ENCODE measurements around the gene RAB31.
"Not testable (repeated sequence)": the region's sequence is repeated elsewhere in the genome, so short reads cannot be mapped to it uniquely, and the experiment has no call there.

The RAB31 gene
- total RNA-seq = 2.8 to 10.6 reads per million in 2 donors

GRCh38 chr18:9708057-9708433 is at the start of gene RAB31:
TSS of gene RAB31 (plus strand) at chr18:9708301. CDS start at chr18:9708406, 105 bp downstream.
- DNase-seq = peak; percentile 13

DNA sequence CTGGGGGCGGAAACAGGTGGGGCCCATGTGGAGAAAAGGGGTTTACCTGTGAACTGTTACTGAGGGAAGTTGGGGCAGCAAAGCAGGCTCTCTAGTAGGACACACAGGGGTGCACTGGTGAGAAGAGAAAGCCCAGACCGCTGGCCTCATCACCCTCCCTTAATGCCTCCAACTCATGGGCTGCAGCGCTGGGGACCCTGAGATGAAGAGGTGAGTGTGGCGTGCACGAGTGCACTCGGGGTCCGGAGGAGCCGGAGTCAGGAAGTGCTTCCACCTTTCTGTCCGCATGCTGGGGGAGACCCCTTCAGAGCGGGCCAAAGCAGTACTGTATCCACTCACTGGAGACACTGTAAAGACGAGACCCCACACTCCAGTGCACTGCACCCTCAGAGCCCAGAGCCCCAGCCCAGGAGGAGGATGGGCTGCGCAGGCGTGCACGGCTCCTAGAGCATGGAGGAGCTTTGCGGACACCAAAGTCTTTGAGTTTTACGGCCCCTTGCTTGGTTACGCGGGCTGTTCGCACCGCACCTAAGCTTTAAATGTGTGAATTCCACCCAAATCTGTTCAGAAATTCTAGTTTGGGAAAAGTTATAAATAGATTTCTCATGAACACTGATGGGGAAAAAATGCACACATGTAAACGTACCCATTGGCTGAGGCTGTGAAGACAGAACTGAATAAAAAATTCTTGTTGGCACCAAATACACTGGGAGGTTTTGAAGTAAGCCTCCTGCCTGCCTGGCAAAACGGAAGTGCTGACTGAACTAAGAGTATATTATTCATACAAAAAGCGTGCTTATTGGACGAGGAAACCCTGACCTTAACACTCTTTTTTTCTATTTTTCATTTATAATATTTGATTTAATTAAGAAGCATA is 48.4 kb upstream of the RAB31 start:
- no peak for DNase-seq

DNA sequence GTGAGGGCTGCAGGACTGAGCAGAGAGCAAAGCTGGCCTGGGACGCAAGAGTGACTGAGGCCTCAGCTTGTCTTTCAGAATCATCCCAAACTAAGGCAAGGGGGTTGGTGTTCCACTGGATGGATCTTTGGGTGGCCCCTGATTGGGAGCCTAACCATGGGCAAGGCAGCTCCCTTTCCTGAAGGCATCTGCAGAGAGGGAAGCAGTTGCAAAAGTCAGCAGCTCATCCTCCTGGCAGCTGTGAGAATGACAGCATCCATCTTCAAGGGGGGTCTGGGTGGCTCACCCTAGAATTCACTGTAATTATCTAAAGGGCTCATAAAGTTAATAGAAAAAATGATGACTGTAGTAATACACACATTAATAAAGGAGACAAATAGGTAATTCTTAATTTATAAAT is 46.5 kb upstream of the RAB31 start:
- no peak for DNase-seq

DNA sequence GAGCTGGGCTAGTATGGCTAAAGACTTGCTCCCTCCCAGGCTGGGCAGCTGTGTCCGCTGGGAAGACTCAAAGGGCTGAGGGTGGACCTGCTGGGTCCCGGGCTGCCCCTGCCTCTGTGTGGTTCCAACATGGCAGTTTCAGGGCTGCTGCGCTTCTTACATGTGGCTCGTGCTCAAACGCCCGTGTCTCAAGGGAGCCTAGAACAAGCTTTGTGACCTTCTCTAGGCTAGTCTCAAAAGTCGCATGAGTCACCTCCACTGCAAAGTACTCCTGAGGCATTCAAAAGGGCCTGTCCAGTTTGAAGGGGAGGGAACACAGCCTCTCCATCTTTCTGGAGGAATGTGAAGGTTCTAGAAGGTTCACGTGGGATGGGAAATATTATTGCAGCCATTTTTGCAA is 44.7 kb upstream of the RAB31 start:
- no peak for DNase-seq

DNA sequence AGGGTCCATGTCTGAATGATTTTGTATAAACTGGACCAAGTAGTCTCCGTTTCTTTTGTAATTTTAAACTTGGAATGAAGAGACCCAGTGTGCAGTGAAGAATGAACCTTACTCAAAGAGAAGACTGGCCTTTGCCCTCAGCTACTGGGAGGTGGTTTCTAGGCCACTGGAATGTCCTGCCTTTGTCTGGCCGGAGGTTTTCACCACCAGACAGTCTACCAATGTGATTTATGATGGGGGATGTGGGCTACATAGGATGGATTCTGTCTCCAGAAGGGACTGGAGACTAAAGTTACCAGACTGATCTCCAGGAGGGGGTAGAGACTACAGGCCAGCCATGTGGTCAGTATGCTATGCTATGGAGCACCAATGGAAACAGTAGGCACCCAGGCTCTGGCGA is 42.8 kb upstream of the RAB31 start:
- no peak for DNase-seq

GRCh38 chr18:9666548-9666947 is 41.6 kb upstream of the RAB31 start:
- DNase-seq = no peak

DNA sequence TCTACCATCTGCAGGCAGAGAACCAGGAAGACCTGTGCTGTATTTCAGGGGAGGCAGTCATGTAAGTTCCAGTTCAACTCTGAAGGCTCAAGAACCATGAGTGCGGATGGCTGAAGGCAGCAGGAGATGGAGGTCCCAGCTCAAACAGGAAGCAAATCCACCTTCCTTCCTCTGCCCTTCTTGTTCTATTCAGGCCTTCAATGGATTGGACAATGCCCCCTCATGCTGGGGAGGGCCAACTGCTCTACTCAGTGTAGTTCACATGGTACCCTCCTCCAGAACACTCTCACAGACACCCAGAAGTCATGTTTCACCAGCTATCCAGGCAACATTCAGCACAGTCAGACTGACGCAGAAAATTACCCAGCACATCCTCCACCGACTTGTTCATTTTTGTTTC is 39.1 kb upstream of the RAB31 start:
- no peak for DNase-seq

GRCh38 chr18:9671214-9671613 is 36.9 kb upstream of the RAB31 start:
- DNase-seq = no peak

GRCh38 chr18:9673296-9674251 is 34.5 kb upstream of the RAB31 start:
- no peak for DNase-seq

- not testable (repeated sequence) for DNase-seq
These were observed 29.9 kb upstream of the RAB31 start for GRCh38 chr18:9678216-9678615.

DNA sequence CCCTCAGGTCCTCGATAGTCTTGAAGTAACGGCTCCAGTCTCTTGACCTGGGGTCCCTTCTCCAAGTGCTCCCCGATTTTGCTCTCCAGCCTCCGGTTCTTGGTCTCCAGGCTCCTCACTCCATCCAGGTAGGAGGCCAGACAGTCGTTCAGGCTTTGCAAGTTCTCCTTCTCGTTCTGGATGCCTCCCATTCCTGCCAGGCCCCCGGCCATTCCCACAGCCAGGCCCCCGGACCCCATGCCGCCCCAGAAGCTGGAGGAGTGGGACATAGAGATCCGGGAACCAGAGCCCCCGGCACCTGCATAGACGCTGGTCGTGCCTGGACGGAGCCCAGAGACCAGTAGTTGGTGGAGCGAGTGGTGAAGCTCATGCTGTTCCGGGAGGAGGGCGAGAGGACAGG is 29.0 kb upstream of the RAB31 start:
- no peak for DNase-seq

GRCh38 chr18:9681217-9681616 is 26.9 kb upstream of the RAB31 start:
- DNase-seq = no peak

- DNase-seq = no peak
These were observed 25.5 kb upstream of the RAB31 start for GRCh38 chr18:9682572-9682971.

DNA sequence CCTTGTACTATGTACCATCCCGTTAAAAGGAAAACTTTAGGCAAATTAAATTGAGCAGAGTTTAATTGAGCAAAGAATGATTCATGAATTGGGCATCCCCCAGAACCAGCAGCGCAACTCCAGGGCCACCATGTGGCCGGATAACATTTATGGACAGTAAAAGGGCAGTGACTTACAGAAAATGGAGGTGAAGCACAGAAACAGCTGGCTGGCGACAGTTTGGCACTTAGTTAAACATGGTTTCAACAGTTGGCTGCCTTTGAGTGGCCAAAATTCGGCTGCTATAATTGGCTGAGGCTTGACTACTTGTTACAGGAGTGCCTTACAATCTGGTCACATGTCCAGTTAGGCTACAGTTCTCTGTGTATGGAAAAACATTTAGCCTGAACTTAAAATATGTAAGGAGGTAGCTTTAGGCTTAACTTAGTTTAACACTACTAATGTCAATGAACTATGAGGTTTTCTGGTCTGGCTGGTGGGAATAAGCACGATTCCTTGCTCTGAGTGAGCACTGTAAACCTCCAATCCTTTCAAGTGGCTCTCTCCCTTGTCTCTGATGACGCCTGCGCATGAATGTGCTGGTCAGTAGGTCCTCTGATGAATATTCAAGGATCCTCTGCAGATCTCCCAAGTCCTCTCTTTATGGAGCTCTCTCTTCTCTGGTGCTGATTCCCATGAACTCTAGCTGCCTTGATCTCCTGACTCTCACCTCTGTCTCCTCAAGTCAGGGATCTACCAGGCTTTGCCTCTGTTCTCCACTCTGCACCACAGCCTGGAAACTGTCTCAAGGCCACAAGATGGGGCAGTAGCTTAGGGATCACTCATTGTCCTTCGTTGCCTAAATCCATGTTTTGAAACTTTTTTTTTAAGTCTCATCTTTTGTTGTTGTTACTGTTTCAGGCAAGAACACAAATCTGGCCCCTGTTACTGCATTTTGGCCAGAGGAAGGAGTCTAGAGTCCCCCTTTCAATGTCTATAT is 24.4 kb upstream of the RAB31 start:
- no peak for DNase-seq

- no peak for DNase-seq
These were observed 23.1 kb upstream of the RAB31 start for GRCh38 chr18:9684881-9685614.

GRCh38 chr18:9685615-9685890 is 22.5 kb upstream of the RAB31 start:
- DNase-seq = no peak

GRCh38 chr18:9688036-9688741 is 19.9 kb upstream of the RAB31 start:
- DNase-seq = no peak

DNA sequence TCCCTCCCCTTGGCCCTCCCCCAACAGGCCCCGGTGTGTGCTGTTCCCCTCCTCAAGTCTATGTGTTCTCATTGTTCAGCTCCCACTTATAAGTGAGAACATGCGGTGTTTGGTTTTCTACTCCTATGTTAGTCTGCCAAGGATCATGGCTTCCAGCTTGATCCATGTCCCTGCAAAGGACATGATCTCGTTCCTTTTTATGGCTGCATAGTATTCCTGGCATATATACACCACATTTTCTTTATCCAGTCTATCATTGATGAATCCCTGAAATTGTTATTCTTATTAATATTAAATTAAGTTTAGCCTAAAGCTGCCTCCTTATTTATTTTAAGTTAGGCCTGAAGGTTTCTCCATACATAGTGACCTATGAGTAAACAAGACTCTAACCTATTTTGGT is 18.8 kb upstream of the RAB31 start:
- no peak for DNase-seq

DNA sequence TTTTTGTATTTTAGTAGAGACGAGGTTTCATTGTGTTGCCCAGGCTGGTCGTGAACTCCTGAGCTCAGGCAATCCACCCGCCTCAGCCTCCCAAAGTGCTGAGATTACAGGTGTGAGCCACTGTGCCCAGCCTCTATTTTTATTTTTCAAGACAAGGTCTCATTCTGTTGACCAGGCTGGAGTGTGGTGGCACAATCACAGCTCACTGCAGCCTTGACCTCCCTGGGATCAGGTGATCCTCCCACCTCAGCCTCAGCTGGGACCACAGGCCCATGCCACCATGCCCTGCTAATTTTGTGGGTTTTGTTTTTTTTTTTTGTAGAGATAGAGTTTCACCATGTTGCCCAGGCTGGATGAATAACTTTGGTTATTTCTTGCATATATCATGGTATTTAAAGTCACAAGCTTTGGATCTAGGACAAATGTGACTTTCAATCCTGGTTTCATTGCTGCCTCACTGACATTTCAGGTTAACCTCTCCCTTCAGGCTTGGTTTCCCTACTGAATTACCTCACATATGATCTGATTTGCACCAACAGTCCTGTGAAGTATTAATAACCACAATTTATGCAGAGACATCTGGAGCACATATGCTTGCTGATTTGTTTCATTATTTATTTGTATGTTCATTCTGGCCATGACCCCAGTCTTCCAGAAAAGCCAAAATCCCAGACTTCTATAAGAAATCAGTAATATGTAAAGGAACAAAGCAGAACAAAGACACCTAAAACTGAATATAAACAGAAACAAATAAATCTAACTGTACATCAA is 17.5 kb upstream of the RAB31 start:
- DNase-seq = no peak

DNA sequence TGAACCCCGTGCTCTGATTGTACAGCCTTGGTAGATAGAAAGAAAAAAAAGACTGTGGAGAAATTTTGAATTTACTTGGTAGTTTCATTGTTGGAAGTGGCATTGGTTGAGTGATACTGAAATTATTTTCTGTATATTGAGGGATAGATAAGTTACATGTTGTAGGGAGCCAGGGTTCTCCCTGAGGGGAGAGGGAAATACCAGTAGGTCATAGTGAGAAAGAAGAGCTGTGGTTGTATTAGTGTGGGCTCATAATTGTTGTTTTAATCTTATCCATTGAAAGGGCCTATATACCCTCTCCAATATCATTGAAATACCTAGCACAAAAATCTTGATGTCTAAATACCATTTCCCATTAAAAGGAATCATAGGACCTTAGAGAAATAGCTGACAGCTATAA is 16.9 kb upstream of the RAB31 start:
- DNase-seq = no peak

DNA sequence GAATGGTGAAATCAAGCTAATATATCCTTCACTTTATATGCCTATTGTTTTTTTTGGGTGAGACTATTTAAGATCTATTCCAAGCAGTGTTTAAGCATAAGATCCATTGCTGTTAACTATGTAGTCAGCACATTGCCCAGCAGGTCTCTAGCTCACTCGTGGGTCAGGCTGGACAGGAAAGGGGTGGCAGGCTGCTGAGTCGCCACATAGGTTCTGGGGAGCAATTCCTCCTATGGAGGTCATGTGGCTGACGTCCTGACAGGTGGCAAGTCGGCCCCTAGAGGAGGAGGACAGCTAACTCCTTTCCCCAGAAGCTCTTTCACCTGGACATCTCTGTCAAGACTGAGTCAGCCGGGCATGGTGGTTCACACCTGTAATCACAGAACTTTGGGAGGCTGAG is 13.9 kb upstream of the RAB31 start:
- DNase-seq = no peak
